HEK293 (cell line): Measurements from ENCODE around the gene TCF15.

Source experiments
- CTCF ChIP-seq: fragments of 450-650 bp; formaldehyde crosslinking; IDR thresholded peaks from 2 replicates; pipeline ENCODE4 v1.5.1; 2016; ENCODE audit warnings: missing biosample characterization, missing genetic modification characterization
- PRDM4 ChIP-seq: fragments of 450-650 bp; formaldehyde crosslinking; IDR thresholded peaks from 2 replicates; pipeline ENCODE4 v1.5.1; 2017; ENCODE audit warnings: missing biosample characterization, missing genetic modification characterization
- ZBTB7A ChIP-seq: fragments of 450-650 bp; formaldehyde crosslinking; IDR thresholded peaks from 2 replicates; pipeline ENCODE4 v1.5.1; 2016; ENCODE audit warnings: low read depth, missing biosample characterization, missing genetic modification characterization
- ZFP3 ChIP-seq: fragments of 450-650 bp; formaldehyde crosslinking; IDR thresholded peaks from 2 replicates; pipeline ENCODE4 v1.5.1; 2016; ENCODE audit warnings: low read depth, missing biosample characterization, missing genetic modification characterization
- ZIC2 ChIP-seq: fragments of 450-650 bp; formaldehyde crosslinking; IDR thresholded peaks from 2 replicates; pipeline ENCODE4 v1.5.1; 2016; ENCODE audit warnings: missing biosample characterization, missing genetic modification characterization
- ZNF19 ChIP-seq: fragments of 450-650 bp; formaldehyde crosslinking; IDR thresholded peaks from 2 replicates; pipeline ENCODE4; 2016; ENCODE audit warnings: missing biosample characterization, missing genetic modification characterization, low read depth
- ZNF362 ChIP-seq: fragments of 450-650 bp; formaldehyde crosslinking; IDR thresholded peaks from 2 replicates; pipeline ENCODE4 v1.5.1; 2016; ENCODE audit warnings: missing biosample characterization, missing genetic modification characterization

- TF ChIP-seq ZNF19 (tag by site-specific recombination) = no peak
- TF ChIP-seq PRDM4 (tag by site-specific recombination) = no peak
- no peak for TF ChIP-seq CTCF (tag by site-specific recombination)
- TF ChIP-seq ZIC2 (tag by site-specific recombination) = no peak
- TF ChIP-seq ZNF362 (tag by site-specific recombination) = no peak
- no peak for TF ChIP-seq ZFP3 (tag by site-specific recombination)
- TF ChIP-seq ZBTB7A (tag by site-specific recombination) = no peak
Measured at GRCh38 chr20:622161-622560, 12.1 kb upstream of the TCF15 start.
